Esophagus muscularis mucosa (tissue), 3 donors: ENCODE measurements around the gene SLAMF7.

Experiments used
- EP300 ChIP-seq: sonication (generic); formaldehyde crosslinking; IDR thresholded peaks from one replicate; pipeline ENCODE4 v1.6.1; 2017; ENCODE audit warnings: antibody characterized with exemption
- TF ChIP-seq, protein P1 (sequence below), 3 experiments: fragments of 200-600 bp in 2 of 3; fragments of 450-650 bp in 1 of 3; sonication (generic) in 2 of 3; IDR thresholded peaks; one replicate each; pipeline ENCODE4 v1.5.1; 2017 to 2019; ENCODE audit warnings: antibody characterized with exemption in 3 of 3, mild to moderate bottlenecking in 2 of 3, moderate library complexity in 1 of 3

GRCh38 chr1:160755911-160756848 lies 17.1 kb downstream of the SLAMF7 start:
- TF ChIP-seq, protein P1, sequence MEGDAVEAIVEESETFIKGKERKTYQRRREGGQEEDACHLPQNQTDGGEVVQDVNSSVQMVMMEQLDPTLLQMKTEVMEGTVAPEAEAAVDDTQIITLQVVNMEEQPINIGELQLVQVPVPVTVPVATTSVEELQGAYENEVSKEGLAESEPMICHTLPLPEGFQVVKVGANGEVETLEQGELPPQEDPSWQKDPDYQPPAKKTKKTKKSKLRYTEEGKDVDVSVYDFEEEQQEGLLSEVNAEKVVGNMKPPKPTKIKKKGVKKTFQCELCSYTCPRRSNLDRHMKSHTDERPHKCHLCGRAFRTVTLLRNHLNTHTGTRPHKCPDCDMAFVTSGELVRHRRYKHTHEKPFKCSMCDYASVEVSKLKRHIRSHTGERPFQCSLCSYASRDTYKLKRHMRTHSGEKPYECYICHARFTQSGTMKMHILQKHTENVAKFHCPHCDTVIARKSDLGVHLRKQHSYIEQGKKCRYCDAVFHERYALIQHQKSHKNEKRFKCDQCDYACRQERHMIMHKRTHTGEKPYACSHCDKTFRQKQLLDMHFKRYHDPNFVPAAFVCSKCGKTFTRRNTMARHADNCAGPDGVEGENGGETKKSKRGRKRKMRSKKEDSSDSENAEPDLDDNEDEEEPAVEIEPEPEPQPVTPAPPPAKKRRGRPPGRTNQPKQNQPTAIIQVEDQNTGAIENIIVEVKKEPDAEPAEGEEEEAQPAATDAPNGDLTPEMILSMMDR (IDR thresholded peaks at IDR 0.05), result no peak
- TF ChIP-seq EP300, result no peak
